HL-60/S4 (cell line): ENCODE results near the gene TMTC2.
"Not testable (repeated sequence)": the region's sequence is repeated elsewhere in the genome, so short reads cannot be mapped to it uniquely, and the experiment has no call there.

Experiments
- in situ Hi-C: fragments of 300-500 bp; cut with MboI; formaldehyde crosslinking; loops from 2 replicates; pipeline ENCODE4 v1.14.3; 2022; ENCODE audit warnings: low sequenced_read_pairs

Gene TMTC2

GRCh38 chr12:83059107-83059506 is 372.4 kb downstream of the TMTC2 start:
- in situ Hi-C loops: no loop called here

GRCh38 chr12:83065562-83065961 is 378.9 kb downstream of the TMTC2 start:
- in situ Hi-C loops: no loop called here

GRCh38 chr12:83067981-83068380 is 381.3 kb downstream of the TMTC2 start:
- in situ Hi-C loops: no loop called here

GRCh38 chr12:83074358-83074894 is 387.7 kb downstream of the TMTC2 start:
- in situ Hi-C loops: no loop called here

- in situ Hi-C loops: no loop called here
These were observed 388.8 kb downstream of the TMTC2 start for GRCh38 chr12:83075471-83075870.

- in situ Hi-C loops: no loop called here
These were observed 390.3 kb downstream of the TMTC2 start for GRCh38 chr12:83077041-83077440.

GRCh38 chr12:83082690-83083276 is 396.1 kb downstream of the TMTC2 start:
- in situ Hi-C loops: no loop called here

GRCh38 chr12:83083616-83084015 is 396.9 kb downstream of the TMTC2 start:
- in situ Hi-C loops: no loop called here

GRCh38 chr12:83084516-83085234 is 398.0 kb downstream of the TMTC2 start:
- in situ Hi-C loops: no loop called here

- in situ Hi-C loops: no loop called here
These were observed 399.3 kb downstream of the TMTC2 start for GRCh38 chr12:83086023-83086422.

- in situ Hi-C loops: no loop called here
These were observed 402.9 kb downstream of the TMTC2 start for GRCh38 chr12:83089575-83089974.

GRCh38 chr12:83092129-83092528 is 405.4 kb downstream of the TMTC2 start:
- in situ Hi-C loops: no loop called here

GRCh38 chr12:83092606-83093005 is 405.9 kb downstream of the TMTC2 start:
- in situ Hi-C loops: no loop called here

- in situ Hi-C loops: no loop called here
These were observed 406.7 kb downstream of the TMTC2 start for GRCh38 chr12:83093426-83093825.

GRCh38 chr12:83097643-83098342 is 411.1 kb downstream of the TMTC2 start:
- in situ Hi-C loops: no loop called here

- in situ Hi-C loops: no loop called here
These were observed 412.7 kb downstream of the TMTC2 start for GRCh38 chr12:83099436-83099835.

- in situ Hi-C loops: no loop called here
These were observed 415.8 kb downstream of the TMTC2 start for GRCh38 chr12:83102499-83102898.

- in situ Hi-C loops: no loop called here
These were observed 420.2 kb downstream of the TMTC2 start for GRCh38 chr12:83106873-83107272.

GRCh38 chr12:83110424-83110823 is 423.7 kb downstream of the TMTC2 start:
- in situ Hi-C loops: no loop called here

- in situ Hi-C loops: no loop called here
These were observed 427.2 kb downstream of the TMTC2 start for GRCh38 chr12:83113945-83114344.

GRCh38 chr12:83114966-83115365 is 428.3 kb downstream of the TMTC2 start:
- in situ Hi-C loops: no loop called here

- in situ Hi-C loops: not testable (repeated sequence)
These were observed 431.2 kb downstream of the TMTC2 start for GRCh38 chr12:83117926-83118325.
